HuH-7.5 (cell line): ENCODE measurements around the gene SLC35B2.
A peak's percentile ranks its signal among the peaks of the same experiment; 100 is the strongest.

Experiments
- DNase-seq: peaks from one replicate; pipeline ENCODE4 v3.0.0; 2011; ENCODE audit warnings: low spot score

SLC35B2 gene

DNA sequence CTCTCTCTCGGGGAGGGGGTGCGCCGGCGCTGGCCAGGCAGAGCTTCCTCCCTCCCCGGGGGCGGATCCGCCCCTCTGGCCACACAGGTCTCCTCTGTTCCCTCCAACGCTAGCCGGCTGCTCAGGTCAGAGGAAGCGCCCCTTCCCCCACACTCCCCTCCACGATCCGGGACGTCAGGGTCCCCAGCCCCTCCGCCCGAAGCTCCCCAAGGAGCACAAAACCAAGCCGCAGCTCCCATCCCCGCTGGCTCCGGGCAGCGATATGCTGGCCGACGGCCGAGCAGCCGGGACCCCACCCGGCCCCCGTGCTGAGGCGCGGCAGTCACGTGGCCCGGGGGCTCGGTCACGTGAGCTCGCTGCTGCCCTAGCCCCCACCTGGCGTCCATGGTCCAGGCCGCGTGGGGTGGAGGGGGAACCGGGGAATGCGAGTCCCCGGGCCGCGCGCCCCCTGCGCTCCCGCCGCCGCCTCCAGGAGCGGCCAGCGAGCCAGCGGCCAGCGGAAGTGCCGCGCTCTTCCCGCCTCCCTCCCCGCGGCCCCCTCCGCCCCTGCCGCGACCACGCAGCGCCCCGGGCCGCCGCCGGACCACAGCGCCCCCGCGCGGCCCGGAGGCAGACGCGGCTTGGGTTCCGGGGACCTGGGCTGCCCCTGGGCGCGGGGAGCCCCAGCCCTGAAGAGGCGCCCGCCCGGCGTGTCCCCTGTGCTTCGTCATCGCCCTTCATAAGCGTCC is at the start of gene SLC35B2:
Gene SLC35B2 (minus strand): TSS at position 504 of the 728 bp plus-strand sequence. CDS start 118 bp downstream, at position 386.
- DNase-seq: peak; percentile 67

GRCh38 chr6:44306710-44307109 is 49.4 kb upstream of the SLC35B2 start:
- no peak for DNase-seq

DNA sequence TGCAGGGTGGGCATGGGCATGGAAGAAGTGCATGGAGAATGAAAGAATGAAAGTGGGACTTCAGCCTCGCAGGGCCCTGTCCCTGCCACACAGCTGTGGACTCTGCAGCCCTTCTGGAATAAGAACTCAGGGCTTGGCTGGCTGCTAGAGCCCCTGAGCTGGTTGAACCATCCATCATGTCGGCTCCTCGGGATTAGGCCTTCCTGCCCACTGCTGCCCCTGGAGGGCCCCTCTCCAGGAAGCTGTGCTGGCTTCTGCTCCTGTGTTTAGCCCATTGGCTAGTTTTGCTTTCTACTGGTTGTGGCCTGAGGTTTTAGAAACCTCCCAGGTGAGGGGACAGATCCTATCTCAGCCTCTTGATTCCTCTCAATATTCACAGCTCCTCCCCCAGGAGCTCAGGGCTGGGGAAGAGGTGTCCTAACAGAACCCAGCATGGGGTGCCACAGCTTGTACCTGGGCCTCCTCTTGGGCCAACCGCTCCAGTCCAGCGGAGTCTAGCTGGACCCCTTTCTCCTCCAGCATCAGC is 47.9 kb upstream of the SLC35B2 start:
- no peak for DNase-seq

- peak; percentile 49 for DNase-seq
Measured at GRCh38 chr6:44304282-44305199, 47.2 kb upstream of the SLC35B2 start.

GRCh38 chr6:44303842-44304241 is 46.5 kb upstream of the SLC35B2 start:
- no peak for DNase-seq

GRCh38 chr6:44302856-44303255 is 45.5 kb upstream of the SLC35B2 start:
- no peak for DNase-seq

DNA sequence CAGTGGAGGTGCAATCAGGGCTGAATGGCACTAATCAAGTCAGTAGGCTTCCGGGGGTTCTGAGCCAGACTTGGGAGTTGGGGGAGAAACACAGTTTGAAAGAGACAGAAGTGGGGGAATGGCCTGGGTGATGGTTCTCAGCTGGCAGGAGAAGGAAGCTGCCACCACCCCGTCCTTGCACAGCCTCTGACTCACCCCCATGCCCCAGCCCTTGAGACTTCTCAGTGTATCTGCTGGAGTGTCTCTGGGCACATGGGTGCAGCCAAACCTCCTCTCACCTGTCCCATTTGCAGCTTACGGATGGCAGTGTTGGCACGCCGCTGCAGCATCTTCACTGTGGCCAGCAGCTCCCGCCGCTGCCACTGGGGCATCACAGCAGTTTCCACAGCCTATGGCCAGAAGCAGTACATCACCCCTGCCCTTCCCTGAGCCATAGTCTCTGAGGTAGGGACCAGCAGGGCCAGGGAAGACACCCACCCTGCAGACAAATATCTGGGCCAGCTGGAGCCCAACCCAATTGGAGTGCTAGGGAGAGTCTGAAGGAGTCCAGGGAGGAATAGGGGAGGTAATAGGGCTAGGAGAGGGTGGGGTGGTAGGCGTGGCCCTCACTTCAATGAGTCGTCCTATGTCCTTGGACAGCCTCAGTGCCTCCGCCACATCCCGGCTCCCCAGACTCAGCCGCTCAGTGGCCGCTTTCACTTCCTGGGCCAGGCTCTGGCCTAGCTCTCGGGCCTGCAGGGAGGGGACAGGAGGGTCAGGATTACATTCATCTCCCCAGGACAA is 44.6 kb upstream of the SLC35B2 start:
- DNase-seq: no peak

- DNase-seq: no peak
Measured at GRCh38 chr6:44301106-44301505, 43.8 kb upstream of the SLC35B2 start.

DNA sequence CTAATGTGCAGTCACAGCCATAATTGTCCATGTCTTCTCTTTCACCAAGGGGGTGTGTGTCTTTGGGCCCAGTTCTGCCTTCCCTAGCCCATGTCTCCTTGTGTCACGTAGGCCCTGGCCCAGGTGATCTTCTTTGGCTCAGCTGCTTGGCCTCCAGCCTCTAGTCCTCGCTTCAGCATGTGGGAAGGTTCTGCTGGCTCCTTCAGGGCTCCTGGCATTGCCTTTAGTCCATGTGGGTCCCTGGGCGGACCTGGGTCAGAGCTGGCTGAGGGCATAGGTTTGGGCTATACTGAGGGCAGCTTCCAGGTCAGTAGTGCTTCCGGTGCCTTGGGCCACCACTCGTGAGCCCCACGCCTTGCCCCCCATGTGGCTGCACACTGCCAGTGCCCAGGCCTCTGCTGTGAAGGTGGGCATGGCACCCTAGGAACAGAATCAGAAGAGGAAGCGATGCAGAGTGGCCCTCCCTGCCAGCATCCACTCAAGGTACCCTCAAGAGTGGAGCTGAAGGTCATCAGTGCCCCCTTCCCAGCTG is 43.0 kb upstream of the SLC35B2 start:
- no peak for DNase-seq

DNA sequence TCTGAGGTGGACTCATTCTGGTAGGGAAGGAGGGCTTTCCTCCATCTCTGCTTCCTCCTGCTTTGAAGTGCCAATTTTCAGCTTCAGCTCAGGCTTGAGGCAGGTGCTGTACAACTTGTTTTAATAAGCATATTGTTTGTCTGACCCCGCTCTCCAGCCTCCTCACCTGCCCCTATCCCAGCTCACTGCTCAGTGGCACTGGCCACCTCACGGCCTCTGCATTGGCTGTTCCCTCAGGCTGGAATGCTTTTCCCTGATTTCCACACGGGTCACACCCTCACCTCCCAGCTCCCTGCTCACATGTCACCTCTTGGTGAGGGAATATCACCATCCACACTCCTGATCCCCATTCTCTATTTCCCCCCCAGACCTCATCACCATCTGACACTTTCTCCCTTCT is 41.5 kb upstream of the SLC35B2 start:
- no peak for DNase-seq

DNA sequence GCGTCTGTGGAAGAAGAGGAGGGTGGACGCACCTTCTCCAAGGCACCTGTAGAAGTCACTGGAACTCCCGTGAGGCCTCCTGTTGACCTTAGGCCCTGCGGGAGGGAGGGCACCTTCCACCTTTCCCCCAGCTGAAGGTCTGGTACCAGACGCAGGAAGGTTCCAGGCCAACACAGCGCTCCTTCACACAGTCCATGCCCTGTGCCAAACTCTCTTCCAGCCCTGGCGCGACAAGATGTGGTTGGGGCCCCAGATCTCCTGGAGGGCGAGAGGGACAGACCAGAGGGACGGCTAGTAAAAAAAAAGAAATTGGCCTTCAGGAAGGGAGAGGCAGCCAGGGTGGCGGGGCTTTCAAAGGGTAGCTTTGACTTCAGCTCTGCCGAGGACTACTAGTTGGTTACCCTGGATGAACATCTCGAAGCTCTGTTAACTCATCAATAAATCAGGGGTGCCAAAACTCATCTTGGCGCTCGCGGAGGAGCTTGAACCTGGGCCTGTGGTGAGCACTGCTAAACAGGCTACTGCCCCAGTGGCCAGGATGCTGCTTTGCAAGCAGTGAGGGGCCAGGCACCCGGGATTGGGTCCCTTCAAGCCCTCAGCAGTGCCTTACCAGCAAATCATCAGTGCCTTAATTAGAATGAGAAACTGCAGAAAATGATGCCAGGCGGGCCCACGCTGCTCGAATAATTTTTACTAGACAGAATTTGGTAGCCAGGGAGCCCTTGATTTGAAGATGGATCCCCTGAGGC is 40.9 kb upstream of the SLC35B2 start:
- DNase-seq: no peak

DNA sequence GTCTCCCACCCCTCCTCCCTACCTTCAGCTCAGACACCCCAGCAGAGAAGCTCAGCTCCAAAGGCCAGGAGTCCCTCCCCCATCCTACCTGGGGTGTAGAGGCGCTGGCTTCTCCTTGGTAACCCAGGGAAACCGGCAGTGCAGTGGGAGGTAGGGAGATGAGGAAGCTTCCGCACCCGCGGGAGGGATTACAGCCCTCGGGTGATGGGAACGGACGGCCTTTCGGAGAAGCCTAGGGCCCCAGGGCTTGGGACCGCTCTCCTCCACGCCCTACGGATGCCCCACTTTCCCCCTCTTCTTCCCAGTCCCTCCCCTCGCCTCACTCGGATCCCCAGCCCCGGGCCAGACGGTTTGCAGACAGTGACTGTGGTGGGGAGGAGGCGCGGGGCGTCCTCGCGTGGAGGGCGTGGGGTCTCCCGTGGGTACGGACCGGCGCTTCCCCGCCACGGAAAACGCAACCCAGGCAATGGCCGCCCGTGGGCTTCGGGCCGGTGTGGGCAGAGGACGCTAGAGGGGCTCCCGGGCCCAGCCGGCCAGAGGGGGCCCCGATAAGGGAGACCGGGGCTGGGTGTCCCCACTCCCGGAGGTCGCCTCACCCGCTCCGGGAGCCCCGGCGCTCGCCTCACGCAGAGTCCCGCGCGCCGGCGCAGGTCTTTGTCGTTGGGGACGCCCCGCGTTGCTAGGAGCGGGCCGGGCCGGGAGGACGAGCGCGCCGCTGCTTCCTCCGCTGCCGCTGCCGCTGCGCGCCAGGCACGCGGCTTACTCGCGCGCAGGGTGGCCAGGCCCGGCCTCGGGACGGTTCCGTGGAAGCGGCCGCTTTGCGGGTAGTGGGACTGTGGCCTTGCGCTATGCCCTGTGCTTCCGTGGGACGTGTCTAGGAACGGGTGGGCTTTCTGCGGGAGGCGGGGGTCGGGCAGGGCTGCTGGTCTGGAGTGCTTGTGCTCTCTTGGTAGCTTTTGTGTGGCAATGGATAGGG is 40.0 kb upstream of the SLC35B2 start:
- DNase-seq: no peak

DNA sequence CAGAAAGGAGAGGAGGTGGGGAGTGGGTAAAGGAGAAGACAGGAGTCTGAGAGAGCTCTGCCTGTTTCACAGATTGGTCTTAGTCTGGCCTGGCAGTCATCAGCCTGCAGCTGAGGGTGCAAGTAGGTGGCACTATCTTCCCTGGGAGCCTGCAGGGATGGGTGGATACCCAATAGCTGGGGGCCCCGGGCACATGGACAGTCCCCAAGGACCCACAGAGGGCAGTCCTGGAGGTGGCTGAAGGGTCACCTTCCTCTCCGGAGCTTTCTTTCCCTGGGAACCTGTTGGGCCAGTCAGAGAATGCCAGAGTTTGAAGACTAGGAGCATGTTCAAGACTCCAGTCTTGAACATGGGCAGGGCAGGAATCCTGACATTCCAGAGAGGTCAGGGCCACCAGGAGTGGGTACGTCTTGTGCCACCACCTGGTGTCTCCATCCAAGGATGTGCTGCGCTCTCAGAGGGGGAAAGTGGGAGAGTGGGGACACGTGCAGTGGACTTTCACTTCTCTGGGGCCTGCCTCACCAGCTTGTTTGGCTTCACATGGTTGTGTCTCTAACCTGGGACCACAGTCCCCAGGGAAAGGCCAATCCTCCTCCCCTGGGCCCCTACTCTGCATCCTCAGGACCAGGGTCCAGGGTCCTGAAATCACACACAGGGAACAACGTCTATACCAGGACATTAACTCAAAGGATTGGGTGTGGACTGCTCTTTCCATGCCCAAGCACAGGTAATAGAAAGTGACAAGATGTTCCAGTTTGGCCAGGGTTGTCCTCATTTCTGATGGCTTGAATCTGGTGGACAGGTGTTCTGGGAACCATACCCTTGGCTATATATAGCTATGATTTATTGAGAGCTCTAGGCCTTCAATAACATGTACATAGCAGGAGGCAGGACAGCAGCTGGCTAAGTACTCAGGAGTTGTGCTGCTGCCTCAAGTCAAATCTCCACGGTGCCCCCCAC is 37.8 kb upstream of the SLC35B2 start:
- no peak for DNase-seq

DNA sequence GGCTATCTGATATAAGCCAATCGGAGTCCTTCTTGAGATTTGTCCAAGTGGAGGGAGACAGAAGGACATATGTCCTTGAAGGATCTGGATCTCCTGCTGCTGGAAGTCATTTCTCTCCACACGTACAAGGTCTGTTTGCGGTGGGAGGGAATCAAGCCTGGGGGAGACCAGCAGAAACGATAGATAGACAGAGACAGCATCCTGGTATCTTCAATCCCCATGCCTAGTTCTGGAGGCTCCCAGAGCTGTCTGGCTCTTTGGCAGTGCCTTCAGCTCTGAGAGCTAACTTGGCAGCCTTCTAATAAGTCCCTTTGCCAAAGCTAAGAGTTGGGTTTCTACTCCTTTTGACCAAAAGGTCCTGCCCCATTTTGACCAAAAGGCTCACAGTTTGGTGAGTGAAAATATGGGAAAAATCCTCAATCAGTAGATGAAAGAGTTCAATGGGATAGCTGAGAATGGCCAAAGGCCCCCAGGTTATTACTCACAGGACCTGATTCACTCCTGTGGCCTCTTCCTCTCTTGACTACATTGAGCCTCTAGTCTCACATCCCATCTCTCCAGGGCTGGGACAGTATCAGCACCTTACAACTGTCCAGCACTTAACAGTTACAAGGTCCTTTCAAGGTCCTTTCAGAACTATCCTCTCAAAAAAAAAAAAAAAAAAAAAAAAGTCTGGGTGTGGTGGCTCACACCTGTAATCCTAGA is 35.5 kb upstream of the SLC35B2 start:
- DNase-seq: no peak

DNA sequence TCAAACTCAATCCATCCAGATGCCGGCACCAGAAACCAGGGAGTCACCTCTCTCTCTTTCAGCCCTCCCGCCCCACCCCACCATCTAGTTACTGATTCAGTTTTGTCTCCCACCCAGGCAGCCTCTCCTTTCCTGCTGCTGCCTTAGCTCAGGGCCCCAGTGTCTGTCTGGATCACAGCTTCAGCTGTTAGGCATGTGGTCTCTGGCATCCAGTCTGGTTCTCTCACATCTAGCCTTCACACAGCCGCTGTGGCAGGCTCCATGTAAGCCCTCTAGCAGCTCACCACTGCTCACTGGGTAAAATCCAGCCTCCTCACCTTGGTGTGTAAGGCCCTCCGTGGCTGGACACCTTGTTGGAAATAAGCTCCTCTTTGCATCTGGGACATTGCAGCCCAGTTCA is 34.5 kb upstream of the SLC35B2 start:
- no peak for DNase-seq

GRCh38 chr6:44289726-44290260 is 32.5 kb upstream of the SLC35B2 start:
- DNase-seq: no peak

DNA sequence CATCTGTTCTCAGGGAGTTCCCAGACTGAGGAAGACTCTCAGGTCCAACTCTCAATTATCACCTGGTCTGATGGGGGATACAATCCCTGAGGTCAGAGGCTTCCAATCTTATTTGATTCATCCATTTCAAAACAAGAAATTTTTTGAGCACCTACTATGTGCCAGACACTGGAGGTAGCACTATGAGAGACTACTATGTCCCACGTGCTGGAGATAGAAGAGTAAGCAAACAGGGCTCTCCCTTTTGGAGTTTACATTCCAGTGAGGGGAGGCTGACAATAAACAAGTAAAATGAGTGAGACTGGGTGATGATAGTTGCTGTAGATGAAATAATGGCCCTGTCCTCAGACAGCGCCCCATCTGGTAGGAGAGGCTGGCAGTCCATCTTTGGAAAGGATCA is 29.4 kb upstream of the SLC35B2 start:
- no peak for DNase-seq

- DNase-seq: no peak
Measured at GRCh38 chr6:44286285-44286565, 28.9 kb upstream of the SLC35B2 start.
